HG03432 (cell line): ENCODE results near the gene IVNS1ABP.

ENCODE experiments used
- ATAC-seq: cut with Tn5 transposase; IDR thresholded peaks from one replicate; pipeline ENCODE4 v1.9.1; 2021; ENCODE audit warnings: mild to moderate bottlenecking, moderate library complexity; ENCODE audit not compliant: unreplicated experiment

Gene IVNS1ABP

DNA sequence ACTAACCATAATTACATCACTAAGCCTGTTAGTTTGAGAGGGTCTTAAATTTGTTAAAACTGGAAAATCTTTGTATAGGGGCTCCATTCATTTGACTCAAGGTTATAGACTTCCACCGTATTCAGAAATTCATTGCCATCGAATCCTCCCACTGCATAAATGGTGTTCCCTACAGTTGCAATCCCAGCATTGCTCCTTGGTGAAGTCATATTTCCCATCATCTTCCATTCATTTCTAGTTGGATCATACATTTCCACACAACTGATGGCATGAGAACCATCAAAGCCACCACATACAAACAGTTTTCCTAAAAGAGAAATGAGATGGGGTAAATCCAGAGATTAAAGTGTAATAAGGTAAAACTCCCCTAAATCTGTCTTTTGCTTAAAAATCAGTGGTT is 19.1 kb downstream of the IVNS1ABP start:
- ATAC-seq, result no peak

DNA sequence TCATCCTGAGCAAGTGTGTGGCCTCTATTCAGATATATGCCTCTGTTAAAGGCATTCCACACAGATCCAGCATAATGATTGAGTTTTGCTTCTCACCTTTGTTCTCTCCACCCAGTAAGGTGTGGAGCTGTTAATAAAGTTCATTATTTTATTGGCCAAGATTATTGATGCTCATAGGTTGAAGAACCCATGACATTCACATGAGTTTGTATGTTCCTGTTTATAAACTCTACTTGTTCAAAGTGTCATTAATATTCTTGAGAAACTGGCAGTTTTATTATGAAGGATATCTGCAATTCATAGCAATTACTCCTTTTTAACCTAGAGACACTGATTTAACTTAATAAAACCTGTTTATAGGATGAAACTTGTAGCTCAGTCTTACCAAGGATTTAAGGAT is 22.0 kb downstream of the IVNS1ABP start:
- no peak for ATAC-seq

DNA sequence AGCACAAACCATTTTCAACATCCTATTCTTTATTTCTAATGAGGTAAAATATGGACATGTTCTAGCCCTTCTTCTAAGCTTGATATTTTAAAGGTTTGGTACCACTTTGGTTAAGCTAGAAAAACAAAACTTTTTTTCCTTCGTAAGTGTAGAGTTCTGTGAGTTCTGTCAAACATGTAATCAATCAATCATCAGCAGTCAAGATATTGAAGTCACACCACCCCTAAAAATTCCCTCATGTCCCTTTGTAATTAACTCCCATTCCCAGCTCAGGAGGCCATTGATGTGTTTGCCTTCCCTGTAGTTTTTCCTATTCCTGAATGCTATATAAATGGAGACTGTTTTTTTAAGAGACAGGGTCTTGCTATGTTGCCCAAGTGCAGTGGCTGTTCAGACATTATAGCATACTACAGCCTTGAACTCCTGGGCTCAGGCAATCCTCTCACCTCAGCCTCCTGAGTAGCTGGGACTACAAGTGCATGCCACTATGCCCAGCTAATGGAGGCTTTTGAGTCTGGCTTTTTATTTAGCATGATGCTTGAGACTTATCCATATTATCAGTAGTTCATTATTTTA is 23.0 kb downstream of the IVNS1ABP start:
- ATAC-seq, result no peak

DNA sequence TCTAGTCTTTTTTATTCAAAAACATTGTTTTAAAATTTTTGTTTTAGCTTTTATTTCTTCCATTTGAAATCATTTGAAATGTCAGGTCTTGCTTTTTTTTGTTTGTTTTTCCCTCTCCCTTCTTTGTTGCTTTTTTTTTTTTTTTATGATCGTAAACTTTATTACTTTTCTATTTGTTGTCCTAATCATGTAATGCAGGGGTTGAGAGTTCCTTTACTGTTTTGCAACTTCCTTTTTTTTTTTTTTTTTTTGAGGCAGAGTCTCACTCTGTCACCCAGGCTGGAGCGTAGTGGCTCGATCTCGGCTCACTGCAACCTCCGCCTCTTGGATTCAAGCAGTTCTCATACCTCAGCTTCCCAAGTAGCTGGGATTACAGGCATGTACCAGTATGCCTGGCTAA is 24.8 kb downstream of the IVNS1ABP start:
- no peak for ATAC-seq

DNA sequence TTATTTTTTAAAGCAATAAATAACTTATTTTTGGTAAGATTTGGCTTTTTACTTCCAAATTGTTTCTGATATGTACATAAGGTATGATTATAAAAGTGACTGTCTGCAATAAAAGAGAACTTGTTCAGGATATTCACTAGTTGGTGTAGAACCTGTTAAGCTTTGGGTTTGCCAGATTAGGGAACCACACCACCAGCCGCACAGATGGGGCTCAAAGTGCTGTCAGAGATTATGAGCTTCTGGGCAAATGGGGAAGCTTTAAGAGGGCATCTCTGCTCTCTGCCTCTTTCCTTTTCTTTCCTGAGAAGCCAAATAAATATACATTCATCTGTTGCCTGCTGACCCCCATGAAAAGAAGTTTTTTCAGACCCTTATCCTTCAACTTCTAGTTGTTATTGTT is 25.4 kb downstream of the IVNS1ABP start:
- ATAC-seq, result no peak

DNA sequence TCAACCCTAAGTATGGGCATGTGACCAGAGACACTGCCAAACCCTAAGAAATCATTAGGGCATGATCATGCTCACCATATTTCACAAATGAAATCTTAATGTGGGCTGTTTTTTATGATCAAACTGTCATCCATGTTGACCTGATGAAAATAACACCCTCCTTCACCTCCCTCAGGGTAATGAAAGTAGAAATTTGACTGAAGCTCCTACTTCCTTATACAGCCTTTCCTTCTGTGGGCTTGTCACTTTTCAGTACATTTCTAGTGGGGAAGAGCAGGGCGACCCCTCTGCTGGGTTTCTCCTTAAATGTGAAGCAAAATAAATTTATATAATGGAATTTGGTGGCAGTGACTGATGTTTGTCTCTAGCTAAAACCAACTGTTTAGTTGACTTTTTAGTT is 25.9 kb downstream of the IVNS1ABP start:
- ATAC-seq, result no peak

DNA sequence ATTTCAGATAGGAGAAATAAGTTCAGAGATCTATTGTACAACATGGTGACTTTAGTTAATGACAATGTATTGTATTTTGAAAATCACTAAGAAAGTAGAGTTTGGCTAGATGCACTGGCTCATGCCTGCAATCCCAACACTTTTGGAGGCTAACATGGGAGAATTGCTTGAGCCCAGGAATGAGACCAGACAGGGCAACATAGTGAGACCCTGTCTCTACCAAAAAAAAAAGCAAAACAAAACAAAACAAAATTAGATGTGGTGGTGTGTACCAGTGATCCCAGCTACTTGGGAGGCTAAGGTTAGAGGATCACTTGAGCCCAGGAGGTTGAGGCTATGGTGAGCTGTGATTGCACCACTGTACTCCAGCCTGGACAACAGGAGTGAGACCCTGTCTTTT is 27.2 kb downstream of the IVNS1ABP start:
- no peak for ATAC-seq

DNA sequence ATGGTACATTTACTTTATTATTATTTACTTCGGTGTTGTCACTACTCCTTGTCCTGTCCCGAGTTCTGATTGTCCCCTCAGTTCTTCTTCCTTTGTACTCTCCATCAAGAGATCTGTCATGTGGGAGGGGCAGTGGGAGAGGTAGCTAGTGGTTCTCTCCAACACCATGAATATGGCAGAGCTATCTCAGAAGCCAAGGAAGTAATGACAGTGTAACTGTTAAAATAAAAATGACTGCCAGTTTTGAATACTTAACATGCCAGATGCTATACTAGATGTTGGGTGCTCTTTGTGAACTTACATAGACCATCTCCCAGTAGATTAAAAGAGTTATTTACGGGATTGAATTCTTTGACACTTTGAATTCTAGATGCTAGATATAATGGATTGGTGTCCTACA is 28.6 kb downstream of the IVNS1ABP start:
- no peak for ATAC-seq

DNA sequence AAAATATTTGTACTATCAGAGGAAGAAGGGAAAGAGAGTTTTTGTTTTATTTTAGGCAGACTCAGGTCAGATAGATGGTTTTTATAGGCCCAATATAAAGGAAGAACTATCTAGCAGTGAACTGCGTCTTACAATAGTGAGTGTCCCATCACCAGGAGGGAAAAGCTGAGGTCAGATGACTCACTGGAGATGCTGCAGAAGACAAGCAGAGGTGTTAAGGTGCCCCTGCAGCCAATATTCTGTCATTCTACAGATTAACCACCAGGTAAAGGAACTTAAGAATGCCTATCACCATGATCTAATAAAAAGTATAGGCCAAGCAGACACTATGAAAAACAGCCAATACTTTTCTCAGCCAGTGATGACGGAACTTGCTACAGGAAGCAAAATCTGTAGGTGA is 29.6 kb downstream of the IVNS1ABP start:
- no peak for ATAC-seq

DNA sequence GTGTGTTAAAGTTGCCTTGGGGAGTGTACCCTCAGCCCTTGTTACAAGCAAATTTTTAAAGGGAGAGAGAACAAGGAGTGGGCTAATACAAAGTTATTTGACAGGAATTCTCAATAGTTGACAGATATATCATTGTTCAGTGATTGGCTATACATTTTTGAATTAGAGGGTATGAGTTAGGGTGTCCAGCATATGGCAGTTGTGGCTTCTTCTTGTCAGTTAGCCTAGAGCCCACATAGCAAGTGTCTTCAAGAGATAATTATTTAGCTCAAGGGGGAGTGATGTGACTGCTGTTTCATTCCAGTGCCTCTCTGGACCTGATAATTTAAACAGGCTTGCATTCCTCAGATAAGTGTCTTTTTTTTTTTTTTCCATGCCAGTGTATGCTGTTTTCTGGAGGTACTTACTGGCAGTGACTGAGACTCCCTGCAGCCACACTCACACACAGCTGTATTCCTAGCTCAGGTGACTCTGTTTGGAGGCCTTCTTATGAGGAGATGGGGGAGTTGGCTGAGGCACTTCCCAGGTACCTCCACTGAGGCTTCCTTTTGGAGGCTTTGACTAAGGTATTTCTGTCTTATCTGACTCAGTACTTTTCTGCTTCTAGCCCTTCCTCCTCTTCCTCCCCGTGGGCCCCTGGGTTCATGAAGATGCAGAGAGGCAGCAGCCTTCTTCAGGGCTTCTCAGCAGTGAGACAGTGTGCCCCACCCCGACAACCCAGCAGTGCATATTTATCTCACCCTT is 32.3 kb downstream of the IVNS1ABP start:
- ATAC-seq, result no peak

DNA sequence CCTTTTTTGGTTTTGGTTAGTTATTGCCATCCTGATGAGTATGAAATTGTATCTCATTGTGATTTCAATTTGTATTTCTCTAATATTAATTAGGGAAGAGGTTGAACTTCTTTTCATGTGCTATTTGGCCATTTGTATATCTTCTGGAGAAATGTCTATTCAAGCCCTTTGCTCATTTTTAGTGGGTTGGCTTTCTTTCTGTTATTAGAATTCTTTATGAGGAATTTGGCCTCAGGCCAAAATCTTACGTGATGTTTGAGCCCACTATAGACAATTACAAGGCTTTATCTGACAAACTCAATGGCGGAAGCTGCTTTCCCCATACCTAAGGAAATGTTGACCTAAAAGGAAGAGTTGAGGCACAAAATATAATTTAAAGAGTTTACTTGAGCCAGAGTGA is 32.9 kb downstream of the IVNS1ABP start:
- ATAC-seq, result no peak

DNA sequence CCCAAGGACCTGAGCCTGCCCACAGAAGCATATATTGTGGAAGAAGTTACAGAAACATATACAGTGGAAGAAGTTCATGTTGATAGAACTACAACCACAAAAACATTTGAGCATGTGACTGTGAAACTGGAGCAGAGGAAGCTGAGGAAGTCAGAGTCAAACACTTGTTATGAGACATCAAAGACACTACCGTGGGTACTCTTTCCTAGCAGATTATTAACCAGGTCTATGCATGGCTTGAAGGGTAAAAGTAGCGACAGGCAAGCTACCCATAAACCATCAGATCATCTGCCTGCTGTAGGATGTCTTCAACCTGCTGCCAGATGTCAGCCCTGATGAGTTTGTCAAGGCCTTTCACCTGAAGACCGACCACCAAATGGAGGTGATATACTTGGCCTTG is 35.8 kb downstream of the IVNS1ABP start:
- peak; percentile 92 for ATAC-seq

DNA sequence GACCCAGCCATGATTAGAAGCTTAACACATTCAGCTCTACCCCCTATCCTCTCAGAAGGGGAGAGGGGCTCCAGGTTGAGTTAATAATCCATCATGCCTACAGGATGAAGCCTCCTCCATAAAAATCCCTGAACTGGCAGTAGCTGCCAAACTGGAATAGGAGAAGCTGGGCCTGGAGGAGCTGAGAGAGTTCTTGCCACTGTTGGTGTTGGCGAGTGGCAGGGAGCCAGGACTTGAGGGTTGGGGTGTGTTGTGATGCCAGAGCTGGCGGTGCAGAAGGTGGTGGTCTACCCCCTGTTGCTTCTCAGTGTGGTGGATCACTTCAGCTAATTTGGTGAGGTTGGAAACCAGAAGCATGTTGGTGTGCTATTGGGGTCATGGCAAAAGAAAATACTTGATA is 36.5 kb downstream of the IVNS1ABP start:
- ATAC-seq, result no peak

DNA sequence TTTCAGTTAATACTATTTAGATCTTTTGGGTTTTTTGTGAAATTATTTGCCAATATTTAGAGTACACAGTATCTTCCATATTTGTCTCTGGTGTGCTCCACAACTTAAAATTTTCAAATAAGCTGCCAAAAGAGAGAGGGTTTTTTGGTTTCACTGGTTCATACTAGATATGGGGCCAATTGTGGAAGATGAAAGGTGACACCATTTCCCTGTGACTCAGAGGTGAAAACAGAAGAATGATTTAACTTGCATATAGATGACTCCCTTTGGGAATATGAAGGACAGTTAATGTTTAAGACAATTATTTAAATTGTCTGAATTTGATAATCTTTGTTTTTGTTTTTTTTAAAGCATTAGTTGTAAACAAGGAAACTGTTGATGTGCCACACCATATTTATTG is 37.5 kb downstream of the IVNS1ABP start:
- ATAC-seq, result no peak

DNA sequence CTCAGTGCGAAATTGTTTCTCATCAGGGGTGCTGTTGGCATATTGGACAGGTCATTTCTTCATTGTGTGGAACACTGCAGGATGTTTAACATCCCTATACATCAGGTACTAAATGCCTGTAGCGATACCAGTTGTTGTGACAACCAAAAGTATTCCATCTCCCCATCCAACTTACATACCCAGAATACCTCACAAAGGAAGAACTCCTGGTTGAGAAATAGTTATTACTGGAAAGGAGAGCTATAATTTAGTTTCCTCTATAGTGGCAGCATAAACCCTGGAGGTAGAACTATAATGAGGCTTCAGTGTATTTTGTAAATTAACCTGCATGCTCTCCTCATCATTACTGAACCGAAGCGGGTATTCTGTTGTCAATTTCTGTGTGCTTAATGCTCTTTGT is 45.1 kb downstream of the IVNS1ABP start:
- no peak for ATAC-seq

DNA sequence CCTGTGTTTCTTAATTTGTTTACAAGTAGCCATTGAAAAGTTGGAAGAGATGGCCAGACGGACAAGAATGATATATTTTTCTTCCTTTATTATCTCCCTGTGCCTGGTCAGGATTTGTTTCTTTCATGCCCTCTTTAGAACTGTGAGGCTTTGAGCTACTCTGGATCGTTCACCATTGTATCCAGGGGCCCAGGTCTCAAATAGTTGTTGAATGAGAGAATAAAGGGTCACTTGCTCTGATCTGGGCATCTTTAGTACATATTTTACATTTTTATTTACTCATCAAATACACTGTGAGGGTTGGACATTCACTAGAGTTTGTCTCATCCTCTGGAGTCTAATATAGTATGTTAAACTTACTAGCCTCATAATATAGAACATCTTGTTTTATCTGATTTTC is 48.7 kb downstream of the IVNS1ABP start:
- ATAC-seq, result no peak

DNA sequence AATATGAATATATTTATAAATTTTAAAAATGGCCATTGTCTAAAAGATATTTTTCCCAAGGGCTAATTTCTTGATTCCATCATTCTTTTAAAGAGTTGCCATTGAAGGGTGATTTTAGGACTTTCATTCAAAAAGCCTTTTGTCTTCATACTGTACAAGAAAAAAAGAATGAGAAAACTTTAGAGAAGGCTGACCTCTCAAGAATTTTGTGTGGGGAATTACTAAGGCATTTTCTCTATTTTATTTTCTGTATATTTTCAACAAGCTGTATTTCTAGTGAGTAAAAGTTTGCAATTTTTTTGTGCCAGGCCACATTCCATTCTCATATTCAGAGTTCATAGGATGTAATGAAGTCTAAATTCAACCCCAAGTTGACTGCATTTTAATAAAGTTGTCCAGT is 49.3 kb downstream of the IVNS1ABP start:
- no peak for ATAC-seq

DNA sequence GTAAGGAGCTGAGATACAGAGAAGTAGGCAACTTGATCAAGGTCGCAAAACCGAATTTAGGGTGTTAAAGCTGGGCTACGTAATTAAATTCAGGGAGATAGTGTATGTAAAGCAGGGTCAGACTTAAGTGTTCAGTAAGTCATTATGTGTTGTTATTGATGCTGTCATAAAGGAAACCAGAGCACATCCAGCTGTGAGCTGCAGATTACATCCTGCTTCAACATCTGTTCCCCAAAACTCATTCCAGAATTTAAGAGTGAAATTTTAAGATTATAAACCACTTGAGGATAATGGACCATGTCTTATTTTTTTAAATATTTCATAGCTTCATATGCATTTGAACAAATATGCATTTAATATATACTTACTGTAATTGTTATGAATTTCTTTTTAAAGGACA is 49.7 kb downstream of the IVNS1ABP start:
- no peak for ATAC-seq

DNA sequence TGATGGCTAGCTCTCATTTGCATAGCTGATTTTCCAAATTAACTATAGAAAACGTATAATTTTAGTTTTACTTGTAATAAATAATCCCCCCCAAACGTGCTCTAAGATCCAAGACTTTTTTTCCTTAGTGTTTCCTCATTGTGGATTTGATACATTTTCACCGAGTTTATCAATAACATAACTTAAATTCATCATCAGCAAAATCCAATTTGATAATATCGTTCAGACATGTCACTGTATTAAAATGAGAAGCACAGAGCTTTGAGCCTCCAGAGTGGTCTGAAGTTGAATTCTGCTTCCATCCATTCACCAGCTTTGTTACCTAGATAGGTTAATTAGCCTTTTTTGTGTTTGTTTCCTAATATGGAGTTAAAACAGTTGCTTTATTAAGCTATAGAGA is 51.7 kb downstream of the IVNS1ABP start:
- ATAC-seq, result no peak

DNA sequence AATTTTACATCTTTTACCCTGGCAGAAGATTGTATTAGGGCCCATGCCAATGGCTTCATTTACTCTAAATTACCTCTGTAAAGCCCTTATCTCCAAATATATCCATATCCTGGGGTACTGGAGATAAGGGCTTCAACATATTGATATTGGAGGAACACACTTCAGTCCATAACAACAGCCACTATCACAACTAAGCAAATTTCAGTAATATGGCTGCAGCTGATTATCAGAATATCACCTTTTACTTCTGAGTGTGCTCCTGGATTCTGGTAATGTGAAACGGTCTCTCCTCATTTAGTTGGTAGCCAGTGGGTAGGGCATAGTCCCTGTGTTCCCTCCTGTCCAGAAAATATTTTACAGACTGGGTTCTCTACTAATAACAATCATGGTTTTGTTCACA is 53.3 kb downstream of the IVNS1ABP start:
- no peak for ATAC-seq

DNA sequence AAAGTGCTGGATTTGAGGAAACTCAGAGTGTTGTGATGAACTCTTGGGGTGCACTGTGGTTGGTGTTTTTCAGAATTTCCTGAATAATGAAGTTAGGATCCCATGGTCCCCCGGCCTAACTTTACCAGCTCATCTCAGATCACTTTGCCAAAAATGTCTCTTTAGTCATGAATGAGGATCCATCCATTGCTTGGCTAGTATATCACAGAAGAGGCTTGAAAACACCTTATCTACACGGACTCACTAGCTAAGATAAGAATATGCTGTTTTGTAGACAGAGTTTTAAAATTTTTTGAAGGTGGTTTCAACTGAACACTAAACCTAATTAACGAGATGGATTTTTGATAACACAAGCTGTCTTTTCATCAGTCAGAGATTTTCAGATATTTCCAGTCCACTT is 53.8 kb downstream of the IVNS1ABP start:
- no peak for ATAC-seq

DNA sequence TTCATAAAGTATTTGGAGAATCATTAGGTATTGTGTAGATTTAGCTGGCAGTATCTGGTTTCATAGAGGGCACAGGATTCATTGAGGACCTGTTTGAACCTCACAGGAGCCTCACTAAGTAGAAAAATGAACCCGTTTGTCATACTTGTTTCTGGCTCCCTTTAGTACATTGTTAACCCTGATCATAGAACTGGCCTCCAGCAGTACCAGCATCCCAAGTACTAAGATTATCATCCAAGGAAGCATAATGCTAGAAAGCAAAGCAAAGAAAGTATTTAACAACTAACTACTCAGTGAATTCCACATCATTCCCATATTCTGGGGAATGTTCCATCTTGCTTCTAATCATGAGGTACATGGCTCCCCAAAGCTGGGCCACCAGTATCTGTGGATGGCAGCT is 54.9 kb downstream of the IVNS1ABP start:
- no peak for ATAC-seq

DNA sequence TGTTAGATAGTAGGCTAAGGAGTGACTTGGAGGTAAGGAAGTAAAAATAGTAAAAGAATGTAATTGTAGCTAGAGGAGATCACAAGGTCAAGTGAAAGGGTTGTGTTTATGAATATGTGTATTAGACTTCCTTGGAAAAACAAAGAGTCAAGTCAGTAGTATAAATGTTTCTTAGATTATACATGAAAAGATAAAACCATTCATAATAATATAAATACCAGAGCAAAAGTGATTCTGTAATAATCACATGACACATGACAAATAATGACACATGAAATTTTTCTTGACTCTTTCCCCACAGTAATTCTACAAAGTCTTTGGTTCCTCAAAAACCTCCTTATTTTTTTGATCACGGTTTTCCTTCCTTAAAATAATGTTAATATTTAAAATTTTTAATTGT is 56.4 kb downstream of the IVNS1ABP start:
- no peak for ATAC-seq
